IMR-90 (cell line): Measurements from ENCODE around the gene UPK1B. TPM values are rescaled to one million over a fixed set of nuclear protein-coding genes. Genes with fewer than 3 reads are reported as not detected.
A peak's percentile ranks its signal among the peaks of the same experiment; 100 is the strongest.

ENCODE experiments used
- ATAC-seq: fragments of 200-7000 bp; cut with Tn5 transposase; 2 replicates; pipeline ENCODE4 v1.9.1; 2020; ENCODE audit warnings: low read depth, mild to moderate bottlenecking, moderate library complexity
- BruUV-seq: library from RNA; stranded (reverse); fragments of 400-500 nt; replicated peaks from 2 replicates; lab custom pipeline; 2021; lab: Mats Ljungman, UMichigan
- CTCF ChIA-PET: fragments of 300-600 bp; formaldehyde crosslinking; extraction: SDS; loops from one replicate; lab custom pipeline; 2021; ENCODE audit warnings: antibody characterized with exemption; lab: Yijun Ruan, JAX
- POLR2A ChIA-PET: fragments of 300-600 bp; sonication (Branson Sonifier 250); formaldehyde crosslinking; loops from one replicate; lab custom pipeline; 2022; ENCODE audit warnings: antibody characterized with exemption; ENCODE audit not compliant: unreplicated experiment; lab: Charles Lee
- DNase-seq: peaks from one replicate; pipeline ENCODE4 v3.0.0; 2013
- H2AFZ ChIP-seq: replicated peaks from 2 replicates; pipeline ENCODE3; 2013; ENCODE audit warnings: low read length, mild to moderate bottlenecking; ENCODE audit not compliant: poor library complexity
- H2AK5ac ChIP-seq: 2 replicates; pipeline ENCODE4 v1.6.1; 2013; ENCODE audit warnings: low read depth, low read length, inconsistent platforms
- H2AK9ac ChIP-seq: replicated peaks from 2 replicates; pipeline ENCODE3; 2013; ENCODE audit warnings: mild to moderate bottlenecking, low read depth, low read length, moderate library complexity; ENCODE audit not compliant: poor library complexity
- H2BK120ac ChIP-seq: 2 replicates; pipeline ENCODE4 v1.6.1; 2013; ENCODE audit warnings: low read depth, low read length, inconsistent platforms
- H2BK15ac ChIP-seq: 3 replicates; pipeline ENCODE4 v1.6.1; 2013; ENCODE audit warnings: low read depth, low read length, inconsistent platforms
- H2BK20ac ChIP-seq: 2 replicates; pipeline ENCODE4 v1.6.1; 2013; ENCODE audit warnings: low read depth, mild to moderate bottlenecking, inconsistent platforms, low read length, moderate library complexity
- H2BK5ac ChIP-seq: 2 replicates; pipeline ENCODE4 v1.6.1; 2013; ENCODE audit warnings: mild to moderate bottlenecking, low read depth, low read length, inconsistent platforms; ENCODE audit not compliant: poor library complexity, severe bottlenecking
- H3K14ac ChIP-seq: replicated peaks from 2 replicates; pipeline ENCODE4 v1.6.1; 2013; ENCODE audit warnings: low read depth, low read length, inconsistent platforms
- H3K18ac ChIP-seq: 2 replicates; pipeline ENCODE4 v1.6.1; 2013; ENCODE audit warnings: low read depth, low read length, control low read depth
- H3K23ac ChIP-seq: 2 replicates; pipeline ENCODE4 v1.6.1; 2013; ENCODE audit warnings: low read depth, low read length, inconsistent platforms
- H3K27ac ChIP-seq: 2 replicates; pipeline ENCODE4 v1.5.1; 2013; ENCODE audit warnings: mild to moderate bottlenecking, control low read depth, low read length; ENCODE audit not compliant: insufficient read depth
- H3K27me3 ChIP-seq: 2 replicates; pipeline ENCODE4 v1.6.1; 2013; ENCODE audit warnings: low read length; ENCODE audit not compliant: control insufficient read depth, insufficient read depth
- H3K36me3 ChIP-seq: 2 replicates; pipeline ENCODE4 v1.6.1; 2013; ENCODE audit warnings: low read length, mixed read lengths; ENCODE audit not compliant: control insufficient read depth, insufficient read depth
- H3K4ac ChIP-seq: 2 replicates; pipeline ENCODE4 v1.6.1; 2013; ENCODE audit warnings: low read depth, low read length, inconsistent platforms
- H3K4me1 ChIP-seq: 2 replicates; pipeline ENCODE4 v1.6.1; 2013; ENCODE audit warnings: low read length, mixed read lengths; ENCODE audit not compliant: control insufficient read depth, insufficient read depth
- H3K4me2 ChIP-seq: 2 replicates; pipeline ENCODE4 v1.6.1; 2013; ENCODE audit warnings: low read depth, mild to moderate bottlenecking, control low read depth, low read length, moderate library complexity
- H3K4me3 ChIP-seq: 2 replicates; pipeline ENCODE4 v1.5.1; 2013; ENCODE audit warnings: low read depth, mild to moderate bottlenecking, control low read depth, low read length, moderate library complexity; ENCODE audit not compliant: insufficient read depth
- H3K56ac ChIP-seq: 2 replicates; pipeline ENCODE4 v1.6.1; 2013; ENCODE audit warnings: low read length, inconsistent platforms; ENCODE audit not compliant: insufficient read depth; ENCODE audit errors: extremely low read depth
- H3K79me1 ChIP-seq, 2 experiments: 2 replicates each; pipeline ENCODE4 v1.6.1; 2013; ENCODE audit warnings: low read length in 2 of 2, inconsistent platforms in 1 of 2, low read depth in 1 of 2
- H3K9ac ChIP-seq: 2 replicates; pipeline ENCODE4 v1.6.1; 2013; ENCODE audit warnings: low read depth, low read length, control low read depth
- H3K9me1 ChIP-seq: 2 replicates; pipeline ENCODE4 v1.6.1; 2013; ENCODE audit warnings: low read length, inconsistent platforms; ENCODE audit not compliant: insufficient read depth
- H3K9me3 ChIP-seq: 2 replicates; pipeline ENCODE4 v1.6.1; 2013; ENCODE audit warnings: low read length; ENCODE audit not compliant: control insufficient read depth, insufficient read depth
- H4K20me1 ChIP-seq: 2 replicates; pipeline ENCODE4 v1.6.1; 2013; ENCODE audit warnings: low read length, inconsistent platforms; ENCODE audit not compliant: insufficient read depth
- H4K5ac ChIP-seq: 2 replicates; pipeline ENCODE4 v1.6.1; 2013; ENCODE audit warnings: mild to moderate bottlenecking, low read depth, low read length, control low read depth
- H4K8ac ChIP-seq, 2 experiments: 2 replicates each; pipeline ENCODE4 v1.6.1; 2013; ENCODE audit warnings: low read depth in 2 of 2, low read length in 2 of 2, control low read depth in 1 of 2, inconsistent platforms in 1 of 2
- H4K91ac ChIP-seq: 2 replicates; pipeline ENCODE4 v1.6.1; 2013; ENCODE audit warnings: low read depth, low read length, inconsistent platforms; ENCODE audit not compliant: insufficient read depth
- CHD1 ChIP-seq: IDR thresholded peaks from 2 replicates; pipeline ENCODE4 v1.6.1; 2012; ENCODE audit warnings: low read depth, low read length, improper control_type of control experiment
- FOS ChIP-seq: fragments of 150-350 bp; IDR thresholded peaks from 2 replicates; pipeline ENCODE4 v1.6.1; 2016; ENCODE audit warnings: low read depth, low read length
- MXI1 ChIP-seq: IDR thresholded peaks from 2 replicates; pipeline ENCODE4 v1.6.1; 2012; ENCODE audit warnings: low read depth, mild to moderate bottlenecking, low read length, moderate library complexity, borderline replicate concordance
- POLR2A ChIP-seq: IDR thresholded peaks from 2 replicates; pipeline ENCODE4 v1.6.1; 2012; ENCODE audit warnings: mild to moderate bottlenecking, low read depth, low read length
- WGBS, 2 experiments: methylation state at CpG; one replicate each; pipeline versions ENCODE4 v1.1.5 to v1.1.7; 2013; ENCODE audit warnings: missing lambda C conversion rate in 2 of 2; ENCODE audit not compliant: insufficient read length in 1 of 2; ENCODE audit errors: extremely low coverage in 2 of 2; 5-methylcytosine and 5-hydroxymethylcytosine counted together
- dilution Hi-C: fragments of 300-500 bp; cut with HindIII; formaldehyde crosslinking; loops from one replicate; pipeline ENCODE4 v1.14.3; 2018; ENCODE audit warnings: low sequenced_read_pairs; ENCODE audit not compliant: unreplicated experiment
- in situ Hi-C: fragments of 300-500 bp; cut with MboI; formaldehyde crosslinking; loops from 3 replicates; pipeline ENCODE4 v1.14.3; 2019; ENCODE audit warnings: low sequenced_read_pairs, inconsistent platforms, mixed read lengths
- intact Hi-C: fragments of 100-400 bp; cut with micrococcal nuclease; formaldehyde crosslinking; loops from 2 replicates; pipeline ENCODE4 v1.10.0; 2022
- polyA plus RNA-seq, 3 experiments: library from polyadenylated mRNA; depleted of rRNA; stranded (reverse); fragments of >200 nt; gene quantifications; 2 replicates each; pipeline ENCODE4 v1.2.3, GENCODE V29; 2012; ENCODE audit warnings: low replicate concordance in 1 of 3
- total RNA-seq: library from RNA; depleted of rRNA; stranded (reverse); fragments of >200 nt; gene quantifications from 2 replicates; pipeline ENCODE4 v1.2.3, GENCODE V29; 2012
- TF ChIP-seq, protein P1 (sequence below): fragments of 150-350 bp; IDR thresholded peaks from 2 replicates; pipeline ENCODE4 v1.6.1; 2017; ENCODE audit warnings: mild to moderate bottlenecking, antibody characterized with exemption, low read length, low read depth

The UPK1B gene
- total and polyA plus RNA-seq, 2 of the 4 experiments (the other 2 are of a cell fraction) = 0.36 to 0.55 TPM

DNA sequence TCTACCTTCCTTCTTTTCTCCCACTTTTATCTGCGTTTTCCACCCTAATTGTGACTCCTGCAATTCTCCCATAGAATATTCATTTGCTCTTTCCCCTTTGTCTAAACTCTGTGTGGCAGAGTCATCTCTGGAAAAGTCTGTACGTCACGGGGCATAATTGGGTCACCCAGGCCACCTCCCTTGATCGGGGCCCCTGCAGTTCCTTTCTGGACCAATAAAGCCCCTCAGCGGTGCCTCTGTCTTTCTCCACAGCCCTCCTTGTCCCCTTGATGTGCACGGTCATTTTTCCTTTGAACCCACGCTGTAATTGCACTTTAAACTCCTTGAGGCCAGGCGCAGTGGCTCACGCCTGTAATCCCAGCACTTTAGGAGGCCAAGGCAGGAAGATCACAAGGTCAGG, 10.7 kb downstream of the UPK1B start:
- 86% methylated on average over 7 of the region's 9 CpGs; no CpG with 5 or more reads in 1 of the 2 experiments for WGBS, 2 experiments
- ChIA-PET CTCF (no interaction called here), POLR2A (interaction anchor here (0.6 kb wide), 1 partner anchor 11 kb away, joined by 3 read pairs; no protein-coding TSS in a partner anchor)
- H3K56ac ChIP-seq = 0 out of 2 replicates have a peak overlapping the region, but pooled peaks have one; percentile 5
- no peak overlapping the region for H3K4me3 ChIP-seq
- dilution Hi-C loops (no loop called here), intact Hi-C loops (loop anchor here (5.0 kb wide), 1 partner anchor 37 kb away; the partner anchor contains the start of gene TEX55), in situ Hi-C loops (no loop called here)
- H4K91ac ChIP-seq = peak overlapping the region; percentile 98
- no peak overlapping the region for H3K4me2 ChIP-seq
- peaks cover 25% of the 10 kb centered on the region for H3K4me1 ChIP-seq
- H3K18ac ChIP-seq = peak overlapping the region; percentile 96
- H3K27ac ChIP-seq = peak overlapping the region; percentile 99
- H2AK5ac ChIP-seq = peak overlapping the region; percentile 54
- H4K8ac ChIP-seq = peak overlapping the region; percentile 85 to 92
- no peak for DNase-seq
- no peaks in the 10 kb centered on the region for H3K9me3 ChIP-seq
- H3K9ac ChIP-seq = peak overlapping the region; percentile 58; the same call in 1 of the 2 replicates
- no peaks in the 10 kb centered on the region for H4K20me1 ChIP-seq
- H3K14ac ChIP-seq = peak overlapping the region; percentile 23
- H2BK120ac ChIP-seq = peak overlapping the region; percentile 95
- ATAC-seq = no peak
- H2BK5ac ChIP-seq = peak overlapping the region; percentile 99
- H3K23ac ChIP-seq = peak overlapping the region; percentile 6
- peak overlapping the region; percentile 95 for H3K4ac ChIP-seq
- H3K9me1 ChIP-seq = peaks cover 15% of the 10 kb centered on the region
- H2AK9ac ChIP-seq = no peak overlapping the region
- BruUV-seq = no TSS peak
- H3K79me1 ChIP-seq = no peaks in the 10 kb centered on the region
- H2BK20ac ChIP-seq = peak overlapping the region; percentile 79
- peak overlapping the region; percentile 67; the same call in 2 of the 3 replicates for H2BK15ac ChIP-seq
- H3K36me3 ChIP-seq = no peaks in the 10 kb centered on the region
- H4K5ac ChIP-seq = peak overlapping the region; percentile 89
- TF ChIP-seq CHD1 = no peak
- TF ChIP-seq, protein P1, sequence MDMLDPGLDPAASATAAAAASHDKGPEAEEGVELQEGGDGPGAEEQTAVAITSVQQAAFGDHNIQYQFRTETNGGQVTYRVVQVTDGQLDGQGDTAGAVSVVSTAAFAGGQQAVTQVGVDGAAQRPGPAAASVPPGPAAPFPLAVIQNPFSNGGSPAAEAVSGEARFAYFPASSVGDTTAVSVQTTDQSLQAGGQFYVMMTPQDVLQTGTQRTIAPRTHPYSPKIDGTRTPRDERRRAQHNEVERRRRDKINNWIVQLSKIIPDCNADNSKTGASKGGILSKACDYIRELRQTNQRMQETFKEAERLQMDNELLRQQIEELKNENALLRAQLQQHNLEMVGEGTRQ = no peak
- no peak for TF ChIP-seq POLR2A
- no peak for TF ChIP-seq FOS
- TF ChIP-seq MXI1 = no peak
- H3K27me3 ChIP-seq = no peaks in the 10 kb centered on the region
- H2AFZ ChIP-seq = no peak overlapping the region
